ENCODE results near the gene RERE.

The RERE gene

GRCh38 chr1:8563944-8564537 lies 253.4 kb downstream of the RERE start:
- DNase-seq, result no peak

DNA sequence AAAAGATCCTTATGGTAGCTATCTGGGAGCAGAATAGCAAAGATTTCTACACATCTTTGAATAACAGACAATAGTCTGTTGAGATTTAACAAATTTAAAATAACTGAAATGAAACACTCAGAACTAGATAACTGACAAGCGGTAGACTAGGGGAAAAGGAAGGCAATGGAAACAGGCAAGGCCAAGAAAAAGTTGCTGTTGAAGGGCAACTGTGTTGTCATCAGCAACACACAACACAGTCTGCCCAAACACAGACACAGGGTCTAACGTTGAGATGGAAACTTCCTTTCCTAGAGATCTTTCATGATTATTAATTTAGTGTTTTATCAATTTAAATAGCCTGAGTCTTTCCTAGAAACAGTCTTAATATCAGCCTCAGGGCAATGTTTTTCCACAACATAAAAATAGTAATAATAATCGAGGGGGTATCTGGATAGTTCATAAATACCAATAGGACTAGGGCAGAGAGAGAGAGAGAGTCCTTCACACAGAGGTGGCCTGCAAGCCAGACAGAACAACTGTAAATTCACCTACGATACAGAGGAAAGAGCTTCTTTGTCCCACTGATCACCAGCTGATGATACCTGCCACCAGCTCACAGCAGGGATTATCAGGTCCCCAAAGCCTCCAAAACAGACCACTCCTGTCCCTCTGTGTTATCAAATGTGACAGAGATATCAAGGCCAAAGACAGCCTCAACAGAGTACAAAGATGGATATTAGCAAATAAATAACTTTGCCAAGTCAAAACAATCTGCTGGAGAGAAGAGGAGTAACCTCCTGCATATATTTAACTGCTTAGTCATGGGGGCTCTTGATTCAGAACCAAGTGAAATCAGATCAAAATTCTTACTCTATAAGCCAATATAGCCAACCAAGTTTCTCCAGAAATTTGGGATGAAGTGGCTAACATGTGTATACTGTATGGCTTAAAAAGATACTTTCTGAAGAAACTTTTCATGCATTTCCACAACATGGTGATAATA lies 254.3 kb downstream of the RERE start:
- DNase-seq, result no peak

DNA sequence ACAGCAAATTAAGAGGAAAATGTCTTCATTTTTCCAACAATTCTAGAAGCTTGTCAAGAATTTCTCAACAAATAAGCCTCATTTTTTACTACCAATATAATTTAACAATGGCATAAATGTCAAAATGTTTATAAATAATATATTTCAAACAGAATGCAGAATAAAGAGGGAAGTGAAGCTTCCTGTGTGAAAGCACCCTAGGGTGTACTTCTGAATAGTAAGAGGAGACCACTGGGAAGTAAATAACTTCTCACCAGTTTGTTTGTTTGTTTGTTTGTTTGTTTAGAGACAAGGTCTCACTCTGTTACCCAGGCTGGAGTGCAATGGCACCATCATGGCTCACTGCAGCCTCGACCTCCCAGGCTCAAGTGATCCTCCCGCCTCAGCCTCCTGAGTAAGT lies 255.2 kb downstream of the RERE start:
- DNase-seq, result no peak

DNA sequence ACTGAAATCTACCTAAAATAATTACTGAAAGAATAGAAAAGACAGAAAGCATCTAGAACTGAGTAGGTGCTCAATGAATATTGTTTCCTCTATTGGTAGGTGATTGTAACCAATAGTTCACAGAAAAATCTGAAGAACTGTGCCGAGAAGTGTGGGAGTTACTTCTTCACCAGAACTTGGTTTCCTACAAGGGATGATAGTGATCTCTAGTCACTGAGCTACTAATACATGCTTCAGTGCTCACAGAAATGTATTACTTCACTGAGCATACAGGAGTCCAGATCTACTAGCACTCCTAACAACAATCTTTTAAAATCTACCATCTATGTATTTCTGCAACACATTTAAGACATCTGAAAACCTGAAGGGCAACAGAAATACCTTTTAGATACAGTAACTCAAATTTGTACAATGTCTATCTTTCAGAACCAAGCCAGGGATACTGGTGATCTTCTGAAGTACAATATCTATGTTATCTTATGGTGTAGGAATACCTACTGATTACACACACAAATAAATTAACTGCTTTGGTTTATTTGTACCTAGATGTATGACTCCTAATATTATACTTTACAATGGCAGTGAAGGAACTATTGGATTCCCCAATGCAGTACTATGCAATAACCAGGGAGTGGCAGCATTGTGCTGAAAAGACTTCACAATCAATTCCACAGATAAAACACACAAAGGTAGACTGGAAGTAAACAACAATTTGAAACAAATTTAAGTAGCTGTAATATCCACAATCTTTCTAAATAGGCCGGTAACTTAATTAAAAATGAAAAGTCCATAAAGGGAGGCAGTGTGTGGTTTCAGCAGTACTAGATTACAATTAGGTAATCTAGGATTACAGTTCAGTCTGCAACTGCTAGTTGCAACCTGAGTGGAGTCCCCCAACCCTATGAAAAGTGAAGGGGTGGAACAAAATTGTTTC lies 256.6 kb downstream of the RERE start:
- peak; percentile 47 to 56 for DNase-seq

GRCh38 chr1:8560035-8560434 lies 257.4 kb downstream of the RERE start:
- DNase-seq, result no peak

DNA sequence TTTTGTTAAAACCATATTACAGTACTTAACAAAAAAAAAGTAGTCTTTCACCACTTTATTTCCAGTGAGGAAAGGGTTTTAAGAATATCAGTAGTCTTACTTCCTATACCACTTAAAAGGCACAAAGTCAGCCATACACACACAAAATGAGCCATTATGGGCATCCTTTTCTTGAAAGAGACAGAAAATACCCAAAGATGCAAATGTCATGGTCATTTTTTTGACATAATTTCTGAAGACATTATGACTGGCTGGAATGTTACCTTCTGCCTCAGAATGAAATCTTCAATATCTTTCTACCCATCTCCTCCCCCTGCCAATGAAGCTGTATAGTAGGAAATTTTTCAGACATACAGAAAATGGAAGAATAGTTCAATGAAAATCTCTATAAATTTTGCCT lies 261.9 kb downstream of the RERE start:
- DNase-seq, result no peak

DNA sequence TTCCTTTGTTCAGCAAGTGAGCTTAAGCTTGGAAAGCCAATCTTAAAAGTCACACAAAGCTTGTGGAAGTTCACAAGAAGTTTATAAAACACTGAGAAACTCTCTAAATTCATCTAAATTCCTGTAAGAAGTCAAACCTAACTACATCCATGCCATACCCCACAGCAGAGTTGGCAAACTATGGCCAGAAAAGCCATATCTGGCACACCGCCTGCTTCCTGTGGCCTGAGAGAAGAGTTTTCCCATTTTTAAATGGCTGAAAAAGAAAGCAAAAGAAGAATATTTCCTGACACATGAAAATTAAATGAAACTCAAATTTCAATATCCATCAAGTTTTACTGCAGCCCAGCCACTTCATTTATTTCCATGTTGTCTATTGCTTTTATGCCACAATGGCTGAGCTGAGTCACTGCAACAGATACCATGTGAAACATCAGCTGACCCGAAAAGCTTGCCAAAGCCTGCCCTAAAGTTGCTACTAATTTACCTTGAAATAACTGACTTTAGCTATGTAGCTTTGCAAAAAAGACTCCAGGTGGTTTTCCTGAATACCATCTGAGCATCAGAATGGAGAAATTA lies 262.4 kb downstream of the RERE start:
- DNase-seq, result no peak

DNA sequence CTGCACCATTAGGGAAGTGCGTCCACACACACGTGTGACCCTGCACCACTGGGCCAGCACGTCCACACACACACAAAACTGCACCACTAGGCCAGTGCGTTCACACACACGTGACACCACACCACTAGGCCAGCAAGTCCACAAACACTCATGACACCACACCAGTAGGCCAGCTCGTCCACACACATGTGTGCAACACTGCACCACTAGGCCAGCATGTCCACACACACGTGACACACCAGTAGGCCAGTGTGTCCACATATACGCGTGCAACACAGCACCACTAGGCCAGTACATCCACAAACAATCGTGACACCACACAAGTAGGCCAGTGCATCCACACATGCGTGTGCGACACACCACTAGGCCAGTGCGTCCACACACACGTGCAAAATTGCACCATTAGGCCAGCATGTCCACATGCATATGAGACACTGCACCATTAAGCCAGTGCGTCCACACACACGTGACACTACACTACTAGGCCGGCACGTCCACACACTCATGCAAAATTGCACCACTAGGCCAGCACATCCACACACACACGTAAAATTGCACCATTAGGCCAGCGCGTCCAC lies 264.5 kb downstream of the RERE start:
- DNase-seq, result no peak

GRCh38 chr1:8551613-8552489 lies 265.6 kb downstream of the RERE start:
- DNase-seq, result no peak

- no peak for DNase-seq
These were observed 266.4 kb downstream of the RERE start for GRCh38 chr1:8551057-8551456.

DNA sequence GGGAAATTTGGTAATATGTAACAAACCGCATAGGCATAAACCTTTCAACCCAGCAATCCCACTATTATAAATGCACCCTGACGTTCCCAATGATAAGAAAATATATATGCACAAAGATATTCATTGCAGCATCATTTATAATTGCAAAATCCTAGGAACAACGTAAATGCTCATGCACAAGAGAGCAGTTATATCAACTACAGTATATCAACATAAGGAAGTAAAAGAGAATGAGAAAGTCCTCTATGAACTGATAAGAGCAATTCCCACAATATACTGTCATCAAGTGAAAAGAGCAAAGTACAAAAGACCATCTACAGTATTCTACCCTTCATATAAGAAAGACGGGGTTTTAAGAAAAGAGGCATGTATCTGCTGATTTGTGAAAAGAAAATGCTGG lies 269.6 kb downstream of the RERE start:
- DNase-seq, result no peak

DNA sequence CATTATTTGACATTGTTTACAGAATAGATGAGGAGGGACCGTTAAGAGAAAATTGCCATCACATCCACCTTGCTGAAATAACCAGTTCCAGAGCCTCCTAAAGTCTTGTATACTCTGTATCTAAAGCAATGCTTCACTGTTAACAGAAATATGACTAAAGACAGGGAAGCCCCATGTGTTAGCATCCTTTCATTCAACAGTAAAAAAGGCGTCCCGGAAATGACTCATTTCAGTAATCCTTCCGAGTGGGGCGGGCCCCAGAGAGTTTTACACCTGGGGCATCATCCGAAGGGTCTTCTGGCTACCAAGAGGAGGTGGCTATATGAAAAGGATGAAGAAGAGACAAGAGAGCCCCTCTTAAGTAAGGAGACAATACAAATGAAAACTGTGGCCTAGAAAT lies 272.4 kb downstream of the RERE start:
- no peak for DNase-seq

GRCh38 chr1:8544644-8545043 lies 272.8 kb downstream of the RERE start:
- no peak for DNase-seq

DNA sequence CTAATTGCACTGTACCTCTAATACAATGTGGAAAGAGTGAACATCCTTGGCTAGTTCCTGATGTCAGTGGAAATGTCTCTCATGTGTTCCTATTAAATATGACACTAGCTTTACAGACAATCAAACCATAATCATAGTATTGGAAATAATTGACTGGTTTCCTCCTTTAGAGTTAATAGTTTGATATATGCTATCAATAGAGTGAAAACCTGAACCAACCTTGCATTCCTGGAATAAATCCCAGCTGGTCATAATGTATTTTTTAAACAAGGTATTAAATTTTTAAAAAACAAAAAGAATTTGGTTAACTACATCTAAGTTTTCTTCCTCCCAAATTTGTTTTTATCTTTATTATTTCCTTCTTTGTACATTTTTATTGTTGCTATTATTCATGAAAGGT lies 273.5 kb downstream of the RERE start:
- DNase-seq, result no peak

DNA sequence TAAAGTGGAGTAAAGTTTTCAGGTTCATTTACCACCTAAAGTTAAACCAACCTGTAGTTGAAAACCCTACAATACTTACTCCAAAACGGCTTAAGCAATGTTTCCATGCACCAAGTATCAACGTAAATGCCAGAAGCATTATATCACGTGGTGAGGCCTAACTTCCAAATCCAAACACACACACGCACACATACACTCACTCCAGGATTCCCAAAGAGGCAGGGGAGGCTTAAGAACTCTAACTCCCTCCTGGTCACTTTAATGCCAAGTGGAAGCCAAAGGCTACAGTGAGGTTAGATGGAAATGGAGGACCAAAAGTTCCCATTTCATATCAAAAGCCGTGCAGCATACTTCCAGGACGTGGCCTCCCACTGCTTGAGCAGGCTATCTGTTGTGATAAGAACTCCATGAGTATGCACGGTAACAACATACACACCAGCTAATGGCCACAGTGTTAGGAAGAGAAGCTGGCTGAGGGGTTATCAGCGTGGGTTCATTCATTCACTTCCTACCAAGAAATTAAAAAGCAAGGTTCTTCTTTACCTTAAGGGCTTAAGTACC lies 275.4 kb downstream of the RERE start:
- DNase-seq, result no peak

GRCh38 chr1:8540971-8541370 lies 276.5 kb downstream of the RERE start:
- DNase-seq, result no peak

DNA sequence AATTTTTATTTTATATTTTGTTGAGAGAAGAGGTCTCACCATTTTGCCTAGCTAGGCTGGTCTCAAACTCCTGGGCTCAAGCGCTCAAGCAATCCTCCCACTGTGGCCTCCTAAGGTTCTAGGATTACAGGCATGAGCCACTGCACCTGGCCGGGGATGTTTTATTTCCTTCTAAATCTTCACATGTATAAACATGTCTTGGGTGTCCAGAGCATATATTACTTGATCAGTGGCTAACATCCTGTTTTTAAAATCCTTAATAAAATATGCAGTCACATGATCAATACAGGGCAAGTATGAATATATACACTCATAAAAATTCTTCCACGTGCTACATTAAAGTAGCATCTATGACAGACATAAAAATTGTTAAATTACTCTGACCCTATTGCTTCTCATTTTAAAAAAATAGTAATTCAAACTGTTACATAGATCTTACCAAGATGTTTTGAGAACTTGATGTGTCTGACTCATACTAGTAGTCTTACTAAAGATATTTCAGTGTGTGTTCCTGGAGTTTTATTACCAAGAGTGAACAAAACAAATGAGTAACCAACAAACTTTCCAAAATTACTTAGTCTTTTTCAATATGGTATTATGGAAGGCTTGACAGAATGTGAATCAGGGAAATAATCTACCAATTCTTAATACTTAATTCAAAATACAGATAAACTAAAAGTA lies 277.0 kb downstream of the RERE start:
- DNase-seq, result no peak

DNA sequence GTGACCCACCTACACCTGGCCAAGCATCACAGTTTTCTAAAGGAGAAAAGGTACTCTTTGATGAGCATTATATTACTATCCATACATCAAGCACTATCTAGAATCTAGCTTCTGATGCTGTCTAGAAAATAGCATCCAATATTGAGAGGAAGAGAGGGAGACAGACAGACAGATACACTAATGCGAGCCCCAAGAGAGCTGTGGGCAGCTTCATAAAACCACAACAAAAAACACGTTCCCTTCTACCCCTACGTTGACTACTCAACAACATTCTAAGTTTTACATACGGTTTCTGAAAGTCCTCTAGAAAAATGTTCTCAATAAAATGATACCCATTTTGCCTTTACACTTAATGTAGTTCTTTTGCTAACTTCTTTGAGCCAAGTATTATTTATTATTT lies 277.8 kb downstream of the RERE start:
- no peak for DNase-seq

DNA sequence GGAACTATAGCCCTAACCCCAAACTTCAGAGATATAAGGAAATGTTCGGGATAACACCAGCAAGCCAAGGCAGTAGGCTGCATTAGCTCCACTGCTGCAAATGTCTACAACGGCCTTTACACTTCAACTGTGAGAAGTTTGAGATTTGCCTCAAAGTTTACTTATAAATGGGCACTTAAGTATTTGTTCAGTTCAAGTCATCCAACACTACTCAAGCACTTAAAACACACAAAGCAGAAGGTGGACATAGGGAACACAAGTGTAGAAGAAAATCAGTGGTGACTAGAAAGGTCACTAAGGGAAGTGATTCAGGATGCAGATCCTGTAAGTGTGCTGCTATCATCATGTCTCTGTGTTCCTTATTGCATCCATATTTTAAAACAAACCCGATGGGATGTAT lies 278.9 kb downstream of the RERE start:
- no peak for DNase-seq

DNA sequence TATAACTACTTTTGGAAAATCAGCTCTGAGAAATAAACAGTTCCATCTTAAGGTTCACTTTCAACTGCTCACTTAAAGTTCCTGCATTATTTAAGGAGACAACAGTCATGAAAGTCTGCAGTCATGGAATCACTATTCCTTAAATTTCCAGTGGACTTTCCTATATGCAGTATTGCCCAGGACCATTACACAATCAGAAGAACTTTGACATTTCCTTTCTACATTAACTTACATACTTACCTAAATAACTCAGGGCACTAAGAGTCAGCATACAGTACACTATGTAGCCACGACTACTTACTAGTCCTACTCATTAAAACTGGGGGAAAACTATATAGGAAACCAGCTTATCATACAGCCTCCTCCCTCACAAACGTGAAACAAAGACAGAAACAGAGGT lies 279.4 kb downstream of the RERE start:
- DNase-seq, result no peak

DNA sequence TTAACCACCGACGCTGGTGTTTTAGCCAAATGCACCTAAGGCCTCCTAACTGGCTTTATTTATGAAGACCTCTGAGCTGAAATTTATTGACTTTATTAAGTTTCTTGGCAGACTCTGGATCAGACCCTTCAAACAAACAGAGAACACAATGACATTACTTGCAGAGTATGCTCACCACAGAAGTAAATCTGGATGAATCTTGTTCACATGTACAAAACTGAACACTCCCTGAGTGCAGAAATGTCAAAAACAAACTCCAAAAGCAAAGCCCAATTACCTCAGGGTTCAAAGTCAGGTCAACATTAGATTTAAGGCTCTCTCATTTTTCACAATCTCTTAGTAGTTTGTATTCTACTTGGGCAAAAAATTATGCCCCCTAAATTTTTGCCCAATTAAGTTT lies 280.9 kb downstream of the RERE start:
- no peak for DNase-seq

Measured in AML-193 (cell line).